ENCODE measurements around the gene SNX25. TPM values are rescaled to one million over a fixed set of nuclear protein-coding genes. Genes with fewer than 3 reads are reported as not detected.
"Not testable (repeated sequence)": the region's sequence is repeated elsewhere in the genome, so short reads cannot be mapped to it uniquely, and the experiment has no call there.

Gene SNX25
- polyA plus RNA-seq, 1 donor from 2014 or later: 6.4 TPM

DNA sequence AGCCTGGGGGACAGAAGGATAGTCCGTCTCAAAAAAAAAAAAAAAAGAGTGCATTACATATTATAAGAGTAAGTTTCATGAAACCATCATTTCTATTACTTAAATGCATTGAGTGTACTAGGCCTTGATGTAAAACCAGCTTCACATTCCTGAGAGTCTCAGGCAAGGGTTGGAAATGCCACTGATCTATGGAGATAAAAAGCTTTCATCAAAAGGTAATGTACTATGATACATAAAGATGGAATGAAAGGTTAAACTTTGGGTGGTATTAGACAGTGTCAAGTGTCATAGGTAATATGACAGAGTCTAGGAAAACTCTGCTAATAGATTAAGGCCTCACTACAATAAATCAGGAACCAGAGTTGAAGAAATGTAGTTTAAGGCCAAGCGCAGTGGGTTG, 13.0 kb upstream of the SNX25 start:
- Histone ChIP-seq H3K9me3 (ENCODE audit: low read length) (no peaks in the 10 kb centered on the region), H4K20me1 (ENCODE audit: insufficient read depth) (no peaks in the 10 kb centered on the region), H3K27ac (ENCODE audit: low read length) (no peak overlapping the region), H2AFZ (ENCODE audit: low read depth, low read length) (no peak overlapping the region), H3K4me3 (ENCODE audit: low read length) (no peak overlapping the region), H3K79me2 (replicated peaks; ENCODE audit: insufficient read depth, low read length) (no peaks in the 10 kb centered on the region), H3F3A (ENCODE audit: insufficient read depth, low read length, poor library complexity, severe bottlenecking) (no peaks in the 10 kb centered on the region), H3K36me3 (ENCODE audit: insufficient read depth, low read length) (no peaks in the 10 kb centered on the region), H3K9ac (ENCODE audit: low read length) (no peak overlapping the region), H3K9me2 (ENCODE audit: insufficient read depth, low read length) (no peaks in the 10 kb centered on the region), H3K27me3 (ENCODE audit: insufficient read depth, low read depth, low read length) (no peaks in the 10 kb centered on the region), H3K4me2 (ENCODE audit: low read length) (no peak overlapping the region)
- TF ChIP-seq, protein P1, sequence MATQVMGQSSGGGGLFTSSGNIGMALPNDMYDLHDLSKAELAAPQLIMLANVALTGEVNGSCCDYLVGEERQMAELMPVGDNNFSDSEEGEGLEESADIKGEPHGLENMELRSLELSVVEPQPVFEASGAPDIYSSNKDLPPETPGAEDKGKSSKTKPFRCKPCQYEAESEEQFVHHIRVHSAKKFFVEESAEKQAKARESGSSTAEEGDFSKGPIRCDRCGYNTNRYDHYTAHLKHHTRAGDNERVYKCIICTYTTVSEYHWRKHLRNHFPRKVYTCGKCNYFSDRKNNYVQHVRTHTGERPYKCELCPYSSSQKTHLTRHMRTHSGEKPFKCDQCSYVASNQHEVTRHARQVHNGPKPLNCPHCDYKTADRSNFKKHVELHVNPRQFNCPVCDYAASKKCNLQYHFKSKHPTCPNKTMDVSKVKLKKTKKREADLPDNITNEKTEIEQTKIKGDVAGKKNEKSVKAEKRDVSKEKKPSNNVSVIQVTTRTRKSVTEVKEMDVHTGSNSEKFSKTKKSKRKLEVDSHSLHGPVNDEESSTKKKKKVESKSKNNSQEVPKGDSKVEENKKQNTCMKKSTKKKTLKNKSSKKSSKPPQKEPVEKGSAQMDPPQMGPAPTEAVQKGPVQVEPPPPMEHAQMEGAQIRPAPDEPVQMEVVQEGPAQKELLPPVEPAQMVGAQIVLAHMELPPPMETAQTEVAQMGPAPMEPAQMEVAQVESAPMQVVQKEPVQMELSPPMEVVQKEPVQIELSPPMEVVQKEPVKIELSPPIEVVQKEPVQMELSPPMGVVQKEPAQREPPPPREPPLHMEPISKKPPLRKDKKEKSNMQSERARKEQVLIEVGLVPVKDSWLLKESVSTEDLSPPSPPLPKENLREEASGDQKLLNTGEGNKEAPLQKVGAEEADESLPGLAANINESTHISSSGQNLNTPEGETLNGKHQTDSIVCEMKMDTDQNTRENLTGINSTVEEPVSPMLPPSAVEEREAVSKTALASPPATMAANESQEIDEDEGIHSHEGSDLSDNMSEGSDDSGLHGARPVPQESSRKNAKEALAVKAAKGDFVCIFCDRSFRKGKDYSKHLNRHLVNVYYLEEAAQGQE (IDR thresholded peaks at IDR 0.05; ENCODE audit: borderline replicate concordance): no peak
- TF ChIP-seq POLR2AphosphoS5 (IDR thresholded peaks at IDR 0.05): no peak
- no peak for TF ChIP-seq RAD21 (conservative IDR thresholded peaks at IDR 0.05)
- no peak for TF ChIP-seq EP300 (conservative IDR thresholded peaks at IDR 0.05; ENCODE audit: poor library complexity, severe bottlenecking)
- TF ChIP-seq MXI1 (conservative IDR thresholded peaks at IDR 0.05; ENCODE audit: poor library complexity, severe bottlenecking): no peak
- TF ChIP-seq SMC3 (conservative IDR thresholded peaks at IDR 0.05; ENCODE audit: poor library complexity): no peak
- TF ChIP-seq, protein P2, sequence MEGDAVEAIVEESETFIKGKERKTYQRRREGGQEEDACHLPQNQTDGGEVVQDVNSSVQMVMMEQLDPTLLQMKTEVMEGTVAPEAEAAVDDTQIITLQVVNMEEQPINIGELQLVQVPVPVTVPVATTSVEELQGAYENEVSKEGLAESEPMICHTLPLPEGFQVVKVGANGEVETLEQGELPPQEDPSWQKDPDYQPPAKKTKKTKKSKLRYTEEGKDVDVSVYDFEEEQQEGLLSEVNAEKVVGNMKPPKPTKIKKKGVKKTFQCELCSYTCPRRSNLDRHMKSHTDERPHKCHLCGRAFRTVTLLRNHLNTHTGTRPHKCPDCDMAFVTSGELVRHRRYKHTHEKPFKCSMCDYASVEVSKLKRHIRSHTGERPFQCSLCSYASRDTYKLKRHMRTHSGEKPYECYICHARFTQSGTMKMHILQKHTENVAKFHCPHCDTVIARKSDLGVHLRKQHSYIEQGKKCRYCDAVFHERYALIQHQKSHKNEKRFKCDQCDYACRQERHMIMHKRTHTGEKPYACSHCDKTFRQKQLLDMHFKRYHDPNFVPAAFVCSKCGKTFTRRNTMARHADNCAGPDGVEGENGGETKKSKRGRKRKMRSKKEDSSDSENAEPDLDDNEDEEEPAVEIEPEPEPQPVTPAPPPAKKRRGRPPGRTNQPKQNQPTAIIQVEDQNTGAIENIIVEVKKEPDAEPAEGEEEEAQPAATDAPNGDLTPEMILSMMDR (IDR thresholded peaks at IDR 0.05; ENCODE audit: poor library complexity, severe bottlenecking): no peak
- TF ChIP-seq EZH2 (IDR thresholded peaks at IDR 0.05; ENCODE audit: borderline replicate concordance, insufficient read depth, low read length, poor library complexity, severe bottlenecking): no peak
- TF ChIP-seq TAF1 (IDR thresholded peaks at IDR 0.05; ENCODE audit: low read depth): no peak

DNA sequence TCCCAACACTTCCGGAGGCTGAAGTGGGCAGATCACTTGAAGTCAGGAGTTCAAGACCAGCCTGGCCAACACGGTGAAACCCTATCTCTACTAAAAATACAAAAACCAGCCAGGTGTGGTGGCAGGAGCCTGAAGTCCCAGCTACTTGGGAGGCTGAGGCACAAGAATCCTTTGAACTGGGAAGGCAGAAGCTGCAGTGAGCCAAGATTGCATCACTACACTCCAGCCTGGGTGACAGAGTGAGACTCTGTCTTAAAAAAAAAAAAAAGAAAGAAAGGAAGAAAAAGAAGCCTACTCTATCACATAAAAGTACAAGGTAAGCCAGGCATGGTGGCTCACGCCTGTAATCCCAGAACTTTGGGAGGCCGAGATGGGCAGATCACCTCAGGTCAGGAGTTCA, 11.2 kb upstream of the SNX25 start:
- not testable (repeated sequence) for H3K36me3 ChIP-seq (ENCODE audit: insufficient read depth, low read length); H3K4me3 ChIP-seq (ENCODE audit: low read length); H4K20me1 ChIP-seq (ENCODE audit: insufficient read depth); H3K27me3 ChIP-seq (ENCODE audit: insufficient read depth, low read depth, low read length); H3K9me3 ChIP-seq (ENCODE audit: low read length); H3K4me2 ChIP-seq (ENCODE audit: low read length); H2AFZ ChIP-seq (ENCODE audit: low read depth, low read length); H3F3A ChIP-seq (ENCODE audit: insufficient read depth, low read length, poor library complexity, severe bottlenecking); H3K27ac ChIP-seq (ENCODE audit: low read length); H3K79me2 ChIP-seq (replicated peaks; ENCODE audit: insufficient read depth, low read length); H3K9ac ChIP-seq (ENCODE audit: low read length); H3K9me2 ChIP-seq (ENCODE audit: insufficient read depth, low read length)

Measured in neural cell (in vitro differentiated cells).